Heart right ventricle (tissue), 16 donors: ENCODE measurements around the gene TH. TPM values are rescaled to one million over a fixed set of nuclear protein-coding genes. Genes with fewer than 3 reads are reported as not detected.

Experiments
- ATAC-seq, 8 donors: fragments of 200-7000 bp; cut with Tn5 transposase; one replicate each; pipeline ENCODE4 v1.9.1; 2020; ENCODE audit warnings: mild to moderate bottlenecking in 8 of 8, moderate library complexity in 8 of 8, moderate number of reproducible peaks in 1 of 8
- DNase-seq, 2 donors: peaks; one replicate each; pipeline ENCODE4 v3.0.0-alpha.2; 2020
- H3K27ac ChIP-seq, 10 donors: fragments of 200-600 bp; sonication (generic) in 2 of 10; one replicate each; pipeline versions ENCODE4 v1.5.0 to v1.8.0; 2020 to 2022; ENCODE audit warnings: mild to moderate bottlenecking in 3 of 10
- H3K27me3 ChIP-seq, 7 donors: fragments of 200-600 bp; one replicate each; pipeline ENCODE4 v1.8.0; 2021 to 2022; ENCODE audit warnings: mild to moderate bottlenecking in 2 of 7
- H3K36me3 ChIP-seq, 9 donors: fragments of 200-600 bp; sonication (generic) in 1 of 9; one replicate each; pipeline versions ENCODE4 v1.5.0 to v1.8.0; 2020 to 2022; ENCODE audit warnings: mild to moderate bottlenecking in 2 of 9
- H3K4me1 ChIP-seq, 9 donors: fragments of 200-600 bp; sonication (generic) in 1 of 9; one replicate each; pipeline versions ENCODE4 v1.5.0 to v1.8.0; 2020 to 2022; ENCODE audit warnings: mild to moderate bottlenecking in 4 of 9
- H3K4me3 ChIP-seq, 10 donors: fragments of 200-600 bp; sonication (generic) in 2 of 10; one replicate each; pipeline versions ENCODE4 v1.5.0 to v1.8.0; 2020 to 2022; ENCODE audit warnings: mild to moderate bottlenecking in 7 of 10, moderate library complexity in 2 of 10
- H3K9me3 ChIP-seq, 11 donors: fragments of 200-600 bp in 10 of 11; sonication (generic) in 2 of 11; one replicate each; pipeline versions ENCODE4 v1.5.0 to v1.8.0; 2013 to 2022; ENCODE audit warnings: mild to moderate bottlenecking in 2 of 11, control low read depth in 1 of 11, moderate library complexity in 1 of 11
- CTCF ChIP-seq, 9 donors: fragments of 200-600 bp; sonication (generic) in 2 of 9; IDR thresholded peaks; one replicate each; pipeline versions ENCODE4 v1.5.0 to v1.8.0; 2021 to 2022; ENCODE audit warnings: antibody characterized with exemption in 9 of 9, mild to moderate bottlenecking in 5 of 9, moderate library complexity in 1 of 9
- WGBS, 2 donors: extraction: QIAGEN DNeasy Blood & Tissue Kit; methylation state at CpG; one replicate each; pipeline ENCODE4 v1.1.7; 2013; ENCODE audit warnings: inconsistent platforms in 1 of 2; 5-methylcytosine and 5-hydroxymethylcytosine counted together
- intact Hi-C, 10 donors: fragments of 100-400 bp; cut with DNase I; formaldehyde crosslinking; loops; one replicate each; pipeline versions ENCODE4 v1.11.1 to v1.14.2; 2022
- polyA plus RNA-seq, 2 donors: library from polyadenylated mRNA; stranded (reverse); fragments of 200-250 nt; gene quantifications; one replicate each; pipeline ENCODE4 v1.2.3, GENCODE V29; 2013
- total RNA-seq, 10 donors: library from RNA; stranded (reverse); fragmentation: NEBNext Ultra II Directional in 3 of 10; extraction: Animal tissue kit (Norgen Biotek cat#: 25700) in 3 of 10; gene quantifications; one replicate each; pipeline versions ENCODE4 v1.2.1 to v1.2.4, GENCODE V29; 2021 to 2023
- donor health status: Arrhythmogenic right ventricular cardiomyopathy.
- donor health status: ischemic (EF 13 %, LVEDD 7.1; RV severe dilation, severe dysfunction).
- donor health status: healthy with polysubstance abuse.
- donor health status: DM: no; HTN: yes; CAD: no.
- donor health status: DM: no; HTN: no; CAD: no.
- donor health status: ischemic (EF 25% LVEDD 6.9; RV normal size, moderate dysfunction).
- donor health status: ischemic (EF 25% LVEDD 5.7; RV mildly dilated, moderate dysfunction).
- donor health status: healthy.
- donor health status: DM: yes; HTN: yes; CAD: no.
- donor health status: Ischemic cardiomyopathy.
- donor health status: ischemic (EF 35%, LVEDD 5.7; RV mildly dilated, moderate dysfunction).
- donor health status: nonischemic (EF 11% LVEDD 7.7; RV severe dilation, severe dysfunction).
- donor health status: DM: yes; HTN: yes; CAD: no.
- donor health status: PGD.
- donor health status: ischemic (EF 29% LVEDD 5.4; RV normal size, mild dysfunction).
- donor health status: nonischemic (EF 23%, LVEDD 6.1; RV moderate dilation, normal function).

TH gene
- total and polyA plus RNA-seq, 12 donors: 0.14 to 0.15 TPM; not detected in 10

- WGBS, 2 donors: 27 to 41% methylated on average over 19 of the region's 19 CpGs
- peaks cover 4 to 15% (median 10%) of the 10 kb centered on the region in 9 donors for H3K4me1 ChIP-seq
- no peak overlapping the region for H3K4me3 ChIP-seq
- no peak for TF ChIP-seq CTCF (IDR thresholded peaks at IDR 0.05)
- intact Hi-C loops: loop anchor here in 1 of 10 donors (10.0 kb wide), 1 partner anchor 261 kb away; no protein-coding TSS in a partner anchor
- H3K27me3 ChIP-seq: peaks cover 32 to 99% (median 96%) of the 10 kb centered on the region in 7 donors
- no peak for DNase-seq
- no peaks in the 10 kb centered on the region for H3K9me3 ChIP-seq
- ATAC-seq: no peak
- H3K36me3 ChIP-seq: no peaks in the 10 kb centered on the region
- no peak overlapping the region for H3K27ac ChIP-seq
Measured at GRCh38 chr11:2146051-2146450, 25.6 kb downstream of the TH start.

GRCh38 chr11:2144544-2145248 is 26.9 kb downstream of the TH start:
- 20 to 25% methylated on average over 18 of the region's 18 CpGs for WGBS, 2 donors
- peaks cover 4 to 24% (median 12%) of the 10 kb centered on the region in 9 donors for H3K4me1 ChIP-seq
- TF ChIP-seq CTCF (IDR thresholded peaks at IDR 0.05): no peak
- H3K4me3 ChIP-seq: peak overlapping the region in 4 of 10 donors; percentile 26 to 45 (median 40)
- intact Hi-C loops: loop anchor here in 3 of 10 donors (5.0 to 10.0 kb wide), 3 partner anchors 52 to 262 kb away; no protein-coding TSS in a partner anchor
- peaks cover 37 to 99% (median 98%) of the 10 kb centered on the region in 7 donors for H3K27me3 ChIP-seq
- ATAC-seq (no peak), DNase-seq (no peak)
- no peaks in the 10 kb centered on the region for H3K36me3 ChIP-seq
- H3K27ac ChIP-seq: no peak overlapping the region
- H3K9me3 ChIP-seq: no peaks in the 10 kb centered on the region

GRCh38 chr11:2143799-2144543 is 27.6 kb downstream of the TH start:
- H3K4me1 ChIP-seq: peaks cover 4 to 24% (median 12%) of the 10 kb centered on the region in 9 donors
- DNase-seq: peak in 1 of 2 donors; percentile 16
- peaks cover 33 to 97% (median 96%) of the 10 kb centered on the region in 7 donors for H3K27me3 ChIP-seq
- H3K36me3 ChIP-seq: no peaks in the 10 kb centered on the region
- H3K4me3 ChIP-seq: peak overlapping the region in 9 of 10 donors; percentile 12 to 45 (median 28)
- peak in 8 of 9 donors; percentile 16 to 52 (median 39) for TF ChIP-seq CTCF (IDR thresholded peaks at IDR 0.05)
- no peaks in the 10 kb centered on the region for H3K9me3 ChIP-seq
- intact Hi-C loops: loop anchor here in 3 of 10 donors (5.0 to 10.0 kb wide), 3 partner anchors 52 to 262 kb away; no protein-coding TSS in a partner anchor
- ATAC-seq: peak in 3 of 8 donors; percentile 59 to 65 (median 61)
- 1 to 2% methylated on average over 71 to 72 of the region's 72 CpGs for WGBS, 2 donors
- H3K27ac ChIP-seq: no peak overlapping the region

- TF ChIP-seq CTCF (IDR thresholded peaks at IDR 0.05): no peak
- ATAC-seq: no peak
- Histone ChIP-seq H3K27ac (no peak overlapping the region), H3K4me1 (peaks cover 4 to 24% (median 12%) of the 10 kb centered on the region in 9 donors), H3K9me3 (no peaks in the 10 kb centered on the region), H3K36me3 (no peaks in the 10 kb centered on the region), H3K27me3 (peaks cover 33 to 97% (median 96%) of the 10 kb centered on the region in 7 donors), H3K4me3 (peak overlapping the region in 4 of 10 donors; percentile 17 to 45 (median 36))
- 5 to 13% methylated on average over 12 of the region's 12 CpGs for WGBS, 2 donors
- intact Hi-C loops: loop anchor here in 3 of 10 donors (5.0 to 10.0 kb wide), 3 partner anchors 51 to 261 kb away; no protein-coding TSS in a partner anchor
- no peak for DNase-seq
Measured at GRCh38 chr11:2143477-2143798, 28.2 kb downstream of the TH start.
